T-cell (primary cell): Measurements from ENCODE around the gene MEF2A. TPM values are rescaled to one million over a fixed set of nuclear protein-coding genes. Genes with fewer than 3 reads are reported as not detected.
"Not testable (repeated sequence)": the region's sequence is repeated elsewhere in the genome, so short reads cannot be mapped to it uniquely, and the experiment has no call there.

Experiments used
- ATAC-seq, 4 experiments: fragments of 200-7000 bp in 3 of 4; fragments of 150-1000 bp in 1 of 4; cut with Tn5 transposase; replicated peaks in 1 of 4; 1 replicate in 3 of 4; 2 replicates in 1 of 4; pipeline ENCODE4 v1.10.0; 2021; ENCODE audit warnings: moderate library complexity in 3 of 4, mild to moderate bottlenecking in 2 of 4, moderate number of reproducible peaks in 1 of 4
- CTCF ChIA-PET, 2 donors: fragments of 300-600 bp; sonication (Branson Sonifier 250); formaldehyde crosslinking; loops; one replicate each; lab custom pipeline; 2022; ENCODE audit warnings: antibody characterized with exemption in 2 of 2; lab: Charles Lee
- POLR2A ChIA-PET, 2 donors: fragments of 300-600 bp; sonication (Branson Sonifier 250); formaldehyde crosslinking; loops; one replicate each; lab custom pipeline; 2022; ENCODE audit warnings: antibody characterized with exemption in 2 of 2; lab: Charles Lee
- DNase-seq, 35 experiments: peaks; one replicate each; pipeline versions ENCODE4 v3.0.0 to v3.0.0-alpha.2; 2013 to 2023
- H3K27ac ChIP-seq: one replicate; pipeline ENCODE4 v1.5.1; 2013; ENCODE audit warnings: low read length
- H3K27me3 ChIP-seq, 2 experiments: replicated peaks in 1 of 2; 1 replicate in 1 of 2; 2 replicates in 1 of 2; pipeline versions ENCODE4 v1.6.1 to v1.7.0; 2013; ENCODE audit warnings: low read length in 1 of 2, mixed read lengths in 1 of 2; ENCODE audit not compliant: control insufficient read depth in 2 of 2, insufficient read depth in 2 of 2; ENCODE audit errors: extremely low read depth in 1 of 2
- H3K36me3 ChIP-seq, 2 donors: 1 replicate in 1 of 2; 2 replicates in 1 of 2; pipeline versions ENCODE4 v1.6.1 to v1.7.0; 2013; ENCODE audit warnings: low read length in 1 of 2; ENCODE audit not compliant: control insufficient read depth in 2 of 2, insufficient read depth in 1 of 2; ENCODE audit errors: extremely low read depth in 1 of 2
- H3K4me1 ChIP-seq, 2 experiments: 1 replicate in 1 of 2; 2 replicates in 1 of 2; pipeline versions ENCODE4 v1.6.1 to v1.7.0; 2013; ENCODE audit warnings: low read length in 2 of 2, mixed read lengths in 1 of 2; ENCODE audit not compliant: insufficient read depth in 2 of 2, control insufficient read depth in 1 of 2; ENCODE audit errors: extremely low read depth in 1 of 2
- H3K4me3 ChIP-seq, 2 donors: 1 replicate in 1 of 2; 2 replicates in 1 of 2; pipeline versions ENCODE4 v1.5.1 to v1.7.0; 2013; ENCODE audit warnings: mild to moderate bottlenecking in 2 of 2, low read length in 1 of 2, moderate library complexity in 1 of 2; ENCODE audit not compliant: control insufficient read depth in 1 of 2; ENCODE audit errors: extremely low read depth in 1 of 2
- H3K9me3 ChIP-seq: 2 replicates; pipeline ENCODE4 v1.7.0; 2013
- H3K27ac Mint-ChIP-seq, 2 donors: one replicate each; pipeline ENCODE4 v1.8.0; 2020 to 2021; ENCODE audit warnings: mild to moderate bottlenecking in 2 of 2, mixed read lengths in 2 of 2
- H3K27me3 Mint-ChIP-seq, 2 donors: one replicate each; pipeline ENCODE4 v1.8.0; 2021 to 2022; ENCODE audit warnings: mixed read lengths in 2 of 2
- H3K36me3 Mint-ChIP-seq: one replicate; pipeline ENCODE4 v1.8.0; 2021; ENCODE audit warnings: mixed read lengths
- H3K4me1 Mint-ChIP-seq, 3 donors: one replicate each; pipeline ENCODE4 v1.8.0; 2020 to 2022; ENCODE audit warnings: mixed read lengths in 3 of 3, mild to moderate bottlenecking in 1 of 3
- H3K4me3 Mint-ChIP-seq, 3 donors: one replicate each; pipeline ENCODE4 v1.8.0; 2020 to 2022; ENCODE audit warnings: mild to moderate bottlenecking in 3 of 3, mixed read lengths in 3 of 3, moderate library complexity in 3 of 3
- H3K9me3 Mint-ChIP-seq, 3 donors: one replicate each; pipeline ENCODE4 v1.8.0; 2020 to 2022; ENCODE audit warnings: mixed read lengths in 3 of 3
- WGBS: methylation state at CpG from one replicate; pipeline ENCODE4 v1.1.5; 2013; ENCODE audit warnings: missing lambda C conversion rate; ENCODE audit not compliant: insufficient coverage; 5-methylcytosine and 5-hydroxymethylcytosine counted together
- total RNA-seq, 35 experiments: library from RNA in 6 of 35; stranded (reverse) in 6 of 35; fragments of 120-200 nt in 1 of 35; gene quantifications; one replicate each; pipeline versions ENCODE4 v1.2.1 to v1.2.4 and lab custom pipeline; 2013 to 2026

MEF2A gene
- total RNA-seq, 5 donors from 2014 or later (not counting 1 experiment from before 2014, with no cell fraction given): 31.6 to 37.4 (median 33.9) TPM

DNA sequence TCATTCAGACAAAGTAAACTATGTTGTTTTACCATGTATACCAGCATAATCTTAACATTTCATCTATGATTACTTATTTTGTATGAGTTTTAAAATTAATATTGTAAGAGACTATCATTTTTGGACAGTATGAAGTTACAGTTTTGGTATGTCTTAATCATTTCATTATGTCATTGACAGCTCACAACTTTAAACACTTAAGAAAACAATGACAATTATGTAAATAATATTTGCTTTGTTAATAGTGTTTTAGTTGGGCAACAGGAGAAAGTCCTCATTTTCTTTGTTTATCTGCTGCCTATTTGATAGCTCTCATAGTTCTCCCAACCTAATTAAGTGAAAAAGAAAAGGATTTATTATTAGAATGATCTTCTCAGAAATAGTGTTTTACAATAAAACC, 80.2 kb downstream of the MEF2A start:
- Histone ChIP-seq H3K27ac (no peak overlapping the region), H3K36me3 (peaks cover 2 to 12% of the 10 kb centered on the region in 2 donors), H3K27me3 (no peaks in the 10 kb centered on the region), H3K4me1 (no peaks in the 10 kb centered on the region), H3K9me3 (peaks cover 3% of the 10 kb centered on the region), H3K4me3 (no peak overlapping the region)
- Mint-ChIP-seq H3K27me3 (no peaks in the 10 kb centered on the region), H3K36me3 (peaks cover 76% of the 10 kb centered on the region), H3K9me3 (peaks cover 9 to 19% (median 9%) of the 10 kb centered on the region in 3 donors), H3K4me3 (no peak overlapping the region), H3K27ac (no peak overlapping the region), H3K4me1 (peaks cover 4 to 9% (median 4%) of the 10 kb centered on the region in 3 donors)
- no peak for ATAC-seq
- POLR2A ChIA-PET: no interaction called here
- CTCF ChIA-PET: no interaction called here
- no peak for DNase-seq

DNA sequence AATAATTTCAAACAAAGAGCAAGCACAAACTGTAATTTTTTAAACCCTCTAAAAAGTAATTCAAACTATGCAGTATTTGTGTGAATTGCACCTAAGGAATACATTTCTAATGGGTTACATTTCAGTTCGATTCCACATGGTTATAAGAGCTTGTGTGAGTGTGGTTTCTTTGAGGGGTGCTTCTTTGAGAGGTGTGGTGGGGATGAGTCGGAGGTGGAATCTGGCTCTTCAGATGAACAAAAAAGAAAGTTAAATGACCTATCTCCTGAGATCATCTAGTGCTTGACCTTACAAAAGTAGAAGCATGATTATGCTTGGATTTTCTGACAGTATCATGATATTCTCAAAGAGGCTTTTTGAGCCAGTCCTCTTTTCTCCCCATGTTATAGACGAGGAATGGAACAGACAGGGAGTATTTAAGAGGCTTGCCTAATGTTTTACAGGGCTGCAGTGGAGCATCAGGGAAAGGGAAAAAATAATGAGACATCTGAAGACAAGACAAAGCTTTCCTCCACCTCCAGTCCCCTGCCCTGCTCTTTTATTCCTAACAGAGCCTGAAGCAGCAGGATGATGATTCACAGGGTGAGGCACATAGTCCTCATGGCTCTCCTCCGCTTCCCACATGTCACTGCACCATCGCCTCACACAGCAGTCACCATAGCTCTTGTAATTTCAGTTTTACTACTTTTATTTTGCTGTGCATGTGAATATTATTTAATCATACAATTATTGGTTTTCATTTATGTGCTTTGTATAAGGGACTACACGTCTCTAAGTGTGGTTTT, 85.4 kb downstream of the MEF2A start:
- Mint-ChIP-seq H3K36me3 (peaks cover 43% of the 10 kb centered on the region), H3K27ac (no peak overlapping the region), H3K27me3 (no peaks in the 10 kb centered on the region), H3K9me3 (peaks cover 0 to 9% (median 2%) of the 10 kb centered on the region in 3 donors), H3K4me1 (peaks cover 6 to 23% (median 6%) of the 10 kb centered on the region in 3 donors), H3K4me3 (no peak overlapping the region)
- ChIA-PET CTCF (no interaction called here), POLR2A (no interaction called here)
- Histone ChIP-seq H3K4me1 (no peaks in the 10 kb centered on the region), H3K36me3 (peaks cover 7 to 9% of the 10 kb centered on the region in 2 donors), H3K27ac (no peak overlapping the region), H3K9me3 (no peaks in the 10 kb centered on the region), H3K27me3 (no peaks in the 10 kb centered on the region), H3K4me3 (no peak overlapping the region)
- DNase-seq (no peak), ATAC-seq (no peak)
- 100% methylated on average over 1 of the region's 6 CpGs for WGBS

DNA sequence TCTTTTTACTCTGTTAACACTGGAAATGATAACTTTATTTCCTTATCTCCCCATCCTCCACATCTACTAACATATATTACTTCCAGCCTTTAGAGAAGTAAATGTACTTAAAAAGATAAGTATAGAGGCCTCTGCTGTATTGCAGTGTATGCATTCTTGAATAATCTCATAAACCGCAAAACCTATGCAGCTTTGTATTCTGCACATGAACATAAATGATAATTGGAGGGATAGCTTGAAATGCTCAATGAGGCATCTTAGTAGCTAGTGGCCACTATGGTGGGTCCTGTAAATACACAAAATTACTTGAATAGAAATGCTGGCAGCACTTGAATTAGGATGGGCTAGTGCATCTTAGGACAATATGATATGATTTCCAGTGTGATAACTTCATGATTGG, 90.4 kb downstream of the MEF2A start:
- Mint-ChIP-seq H3K4me3 (no peak overlapping the region), H3K27ac (no peak overlapping the region), H3K36me3 (peaks cover 46% of the 10 kb centered on the region), H3K4me1 (peaks cover 24 to 46% (median 29%) of the 10 kb centered on the region in 3 donors), H3K27me3 (no peaks in the 10 kb centered on the region), H3K9me3 (no peaks in the 10 kb centered on the region)
- Histone ChIP-seq H3K36me3 (peaks cover 0 to 4% of the 10 kb centered on the region in 2 donors), H3K4me3 (no peak overlapping the region), H3K9me3 (no peaks in the 10 kb centered on the region), H3K27me3 (no peaks in the 10 kb centered on the region), H3K27ac (no peak overlapping the region), H3K4me1 (peaks cover 0 to 4% of the 10 kb centered on the region in 2 experiments)
- ATAC-seq (no peak), DNase-seq (no peak)
- no CpG with 5 or more reads among the region's 1 CpG for WGBS
- POLR2A ChIA-PET: no interaction called here
- CTCF ChIA-PET: no interaction called here

DNA sequence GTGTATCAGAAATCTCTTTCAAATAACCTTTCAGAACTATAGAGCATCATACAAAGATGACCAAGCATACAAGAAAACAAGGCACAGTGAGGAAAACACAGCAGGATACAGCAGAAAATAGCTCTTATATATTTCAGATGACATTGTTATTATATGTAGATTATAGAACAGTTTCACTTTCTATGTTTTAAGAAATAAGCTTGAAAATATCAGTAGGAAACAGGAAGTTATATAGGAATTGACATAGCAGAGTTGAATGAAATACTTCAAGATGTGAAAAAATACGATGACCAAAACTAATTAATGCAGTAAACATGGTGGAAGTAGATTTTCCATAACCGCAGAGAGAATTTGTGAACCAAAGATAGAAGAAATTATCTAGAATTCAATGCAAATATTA, 92.2 kb downstream of the MEF2A start:
- Mint-ChIP-seq H3K4me1 (peaks cover 24 to 38% (median 29%) of the 10 kb centered on the region in 3 donors), H3K4me3 (no peak overlapping the region), H3K9me3 (no peaks in the 10 kb centered on the region), H3K27ac (peak overlapping the region in 1 of 2 donors; percentile 59), H3K27me3 (no peaks in the 10 kb centered on the region), H3K36me3 (peaks cover 38% of the 10 kb centered on the region)
- H3K36me3 ChIP-seq: no peaks in the 10 kb centered on the region
- H3K4me3 ChIP-seq: no peak overlapping the region
- ChIA-PET CTCF (interaction anchor here in 1 of 2 donors (0.9 kb wide), 1 partner anchor 46 kb away, joined by 3 read pairs; no protein-coding TSS in a partner anchor), POLR2A (interaction anchor here in 1 of 2 donors (0.5 to 0.6 kb wide), 2 partner anchors 18 to 92 kb away, joined by 3 read pairs; no protein-coding TSS in a partner anchor)
- peaks cover 0 to 4% of the 10 kb centered on the region in 2 experiments for H3K4me1 ChIP-seq
- no CpG with 5 or more reads among the region's 2 CpGs for WGBS
- no peak for ATAC-seq
- DNase-seq: no peak
- H3K9me3 ChIP-seq: no peaks in the 10 kb centered on the region
- H3K27ac ChIP-seq: no peak overlapping the region
- no peaks in the 10 kb centered on the region for H3K27me3 ChIP-seq

DNA sequence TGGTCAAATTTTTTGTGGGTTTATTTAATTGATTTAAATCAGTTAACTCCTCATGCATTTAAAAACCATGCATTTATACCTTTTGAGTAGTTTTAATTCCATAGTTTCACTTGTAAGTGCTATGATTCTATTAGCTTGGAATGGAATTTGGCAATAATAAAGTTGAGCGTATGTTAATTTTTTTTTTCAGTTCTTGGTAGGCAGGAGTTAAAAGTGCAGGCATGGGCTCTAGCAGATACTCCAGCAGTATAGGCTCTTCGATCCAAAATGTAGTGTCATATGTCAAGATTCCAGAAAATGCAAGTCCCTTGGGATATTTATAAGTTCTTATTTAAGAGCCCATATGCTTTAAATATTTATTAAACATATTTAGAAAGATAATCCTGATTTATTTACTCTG, 97.1 kb downstream of the MEF2A start:
- Histone ChIP-seq H3K27me3 (no peaks in the 10 kb centered on the region), H3K4me3 (no peak overlapping the region), H3K27ac (no peak overlapping the region), H3K9me3 (no peaks in the 10 kb centered on the region), H3K36me3 (no peaks in the 10 kb centered on the region), H3K4me1 (peaks cover 0 to 2% of the 10 kb centered on the region in 2 experiments)
- Mint-ChIP-seq H3K27ac (no peak overlapping the region), H3K4me3 (no peak overlapping the region), H3K36me3 (peaks cover 52% of the 10 kb centered on the region), H3K27me3 (no peaks in the 10 kb centered on the region), H3K4me1 (peaks cover 3 to 9% (median 8%) of the 10 kb centered on the region in 3 donors), H3K9me3 (no peaks in the 10 kb centered on the region)
- CTCF ChIA-PET: interaction anchor here (0.5 to 1.0 kb wide), 3 partner anchors 22 to 301 kb away, joined by 3 to 4 read pairs (median 3); no protein-coding TSS in a partner anchor
- WGBS: 100% methylated on average over 1 of the region's 2 CpGs
- DNase-seq (no peak), ATAC-seq (no peak)
- POLR2A ChIA-PET: no interaction called here

DNA sequence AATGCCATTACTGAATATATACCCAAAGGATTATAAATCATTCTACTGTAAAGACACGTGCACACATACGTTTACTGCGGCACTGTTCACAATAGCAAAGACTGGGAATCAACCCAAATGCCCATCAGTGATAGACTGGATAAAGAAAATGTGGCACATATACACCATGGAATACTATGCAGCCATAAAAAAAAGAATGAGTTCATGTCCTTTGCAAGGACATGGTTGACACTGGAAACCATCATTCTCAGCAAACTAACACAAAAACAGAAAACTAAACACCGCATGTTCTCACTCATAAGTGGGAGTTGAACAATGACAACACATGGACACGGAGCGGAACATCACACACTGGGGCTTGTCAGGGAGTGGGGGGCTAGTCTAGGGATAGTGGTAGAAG, 100.3 kb downstream of the MEF2A start:
- H3K9me3 Mint-ChIP-seq, H3K27ac ChIP-seq, H3K4me3 Mint-ChIP-seq, H3K4me3 ChIP-seq, H3K27me3 Mint-ChIP-seq, H3K36me3 ChIP-seq, DNase-seq, H3K27ac Mint-ChIP-seq, CTCF ChIA-PET, H3K4me1 ChIP-seq, H3K4me1 Mint-ChIP-seq, H3K27me3 ChIP-seq, ATAC-seq, POLR2A ChIA-PET, H3K9me3 ChIP-seq: not testable (repeated sequence)
- no CpG with 5 or more reads among the region's 6 CpGs for WGBS
- H3K36me3 Mint-ChIP-seq: peaks cover 34% of the 10 kb centered on the region
